Activated T-cell treated with anti-CD3 and anti-CD28 coated beads, Interleukin-2, amount 50 U/mL, for 24 hours (primary cell): ENCODE measurements around the gene ZC3H11A.
A peak's percentile ranks its signal among the peaks of the same experiment; 100 is the strongest.

Experiments used
- DNase-seq: peaks from one replicate; pipeline ENCODE4 v3.0.0-alpha.2; 2020
- H3K27ac Mint-ChIP-seq: 2 replicates; pipeline ENCODE4 v1.8.0; 2020; ENCODE audit warnings: mild to moderate bottlenecking, mixed read lengths
- H3K27me3 Mint-ChIP-seq: 2 replicates; pipeline ENCODE4 v1.8.0; 2020; ENCODE audit warnings: mixed read lengths
- H3K36me3 Mint-ChIP-seq: 2 replicates; pipeline ENCODE4 v1.8.0; 2020; ENCODE audit warnings: low read depth, mixed read lengths
- H3K4me1 Mint-ChIP-seq: 2 replicates; pipeline ENCODE4 v1.8.0; 2020; ENCODE audit warnings: low read depth, mixed read lengths
- H3K4me3 Mint-ChIP-seq: 2 replicates; pipeline ENCODE4 v1.8.0; 2020; ENCODE audit warnings: mild to moderate bottlenecking, moderate library complexity, mixed read lengths
- H3K9me3 Mint-ChIP-seq: 2 replicates; pipeline ENCODE4 v1.8.0; 2020; ENCODE audit warnings: mixed read lengths

Gene ZC3H11A

DNA sequence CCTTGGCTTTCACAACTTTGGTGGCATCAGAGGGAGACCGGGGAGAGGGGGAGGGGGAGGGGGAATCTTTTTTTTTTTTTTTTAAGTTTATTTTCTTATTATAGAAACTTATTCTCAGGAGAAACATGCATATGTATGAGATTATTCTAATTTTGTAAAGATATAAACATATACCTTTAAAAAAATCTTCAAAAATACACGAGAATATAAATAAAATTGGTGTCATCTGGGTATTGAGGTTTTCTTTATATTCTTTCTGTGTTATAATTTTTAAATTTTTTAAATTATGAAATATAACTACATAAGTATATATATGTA, 47.1 kb downstream of the ZC3H11A start:
- Mint-ChIP-seq H3K4me3 (no peak overlapping the region), H3K4me1 (no peaks in the 10 kb centered on the region), H3K36me3 (peaks cover 88% of the 10 kb centered on the region), H3K27me3 (no peaks in the 10 kb centered on the region), H3K9me3 (no peaks in the 10 kb centered on the region), H3K27ac (no peak overlapping the region)
- no peak for DNase-seq

DNA sequence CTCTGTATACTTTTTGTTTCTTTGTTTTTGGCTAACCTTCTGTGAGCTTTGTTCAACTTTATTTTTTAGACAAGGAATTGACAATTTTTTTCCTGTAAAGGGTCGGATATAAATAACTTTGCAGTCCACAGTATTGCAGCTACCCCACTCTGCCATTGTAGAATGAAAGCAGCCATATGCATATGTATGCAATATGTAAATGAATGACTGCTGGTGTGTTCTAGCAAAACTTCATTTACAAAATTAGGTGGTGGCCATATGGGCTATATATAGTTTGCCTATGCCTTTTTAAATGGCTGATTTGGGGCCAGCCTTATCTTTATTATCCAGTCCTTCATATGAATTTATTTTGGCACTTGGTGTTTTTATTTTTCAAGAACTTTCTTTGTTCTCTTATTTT, 48.0 kb downstream of the ZC3H11A start:
- Mint-ChIP-seq H3K27me3 (no peaks in the 10 kb centered on the region), H3K9me3 (no peaks in the 10 kb centered on the region), H3K4me3 (no peak overlapping the region), H3K27ac (peak overlapping the region; percentile 35), H3K4me1 (no peaks in the 10 kb centered on the region), H3K36me3 (peaks cover 88% of the 10 kb centered on the region)
- DNase-seq = no peak
